ENCODE data around the gene PFN1. TPM values are rescaled to one million over a fixed set of nuclear protein-coding genes. Genes with fewer than 3 reads are reported as not detected.
A peak's percentile ranks its signal among the peaks of the same experiment; 100 is the strongest.

PFN1 gene
- total and polyA plus RNA-seq, 9 of the 15 experiments (the other 6 are each of a cell fraction or from before 2014, with no cell fraction given), result 60.5 to 1,479 (median 456) TPM

- TF ChIP-seq MYC (IDR thresholded peaks at IDR 0.05; ENCODE audit: low read depth, low read length), result no peak
- TF ChIP-seq MYC (CRISPR knock-in tag; IDR thresholded peaks at IDR 0.05; ENCODE audit: borderline replicate concordance, low read depth), result no peak
- TF ChIP-seq E2F3 (CRISPR knock-in tag; IDR thresholded peaks at IDR 0.05), result no peak
- no peak for TF ChIP-seq ELF2 (CRISPR knock-in tag; IDR thresholded peaks at IDR 0.05)
- TF ChIP-seq ZNF143 (CRISPR knock-in tag; IDR thresholded peaks at IDR 0.05), result no peak
- TF ChIP-seq PURB (CRISPR knock-in tag; IDR thresholded peaks at IDR 0.05; ENCODE audit: low read depth), result no peak
- TF ChIP-seq, protein P1, sequence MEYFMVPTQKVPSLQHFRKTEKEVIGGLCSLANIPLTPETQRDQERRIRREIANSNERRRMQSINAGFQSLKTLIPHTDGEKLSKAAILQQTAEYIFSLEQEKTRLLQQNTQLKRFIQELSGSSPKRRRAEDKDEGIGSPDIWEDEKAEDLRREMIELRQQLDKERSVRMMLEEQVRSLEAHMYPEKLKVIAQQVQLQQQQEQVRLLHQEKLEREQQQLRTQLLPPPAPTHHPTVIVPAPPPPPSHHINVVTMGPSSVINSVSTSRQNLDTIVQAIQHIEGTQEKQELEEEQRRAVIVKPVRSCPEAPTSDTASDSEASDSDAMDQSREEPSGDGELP (CRISPR knock-in tag; IDR thresholded peaks at IDR 0.05; ENCODE audit: borderline replicate concordance), result peak; percentile 96
- TF ChIP-seq ZNF778 (CRISPR knock-in tag; IDR thresholded peaks at IDR 0.05), result no peak
- TF ChIP-seq TEAD1 (CRISPR knock-in tag; IDR thresholded peaks at IDR 0.05), result 0 out of 4 replicates have a peak, but pooled peaks of 1 of the 2 experiments have one; percentile 35
- no peak for TF ChIP-seq KLF16 (IDR thresholded peaks at IDR 0.05)
- TF ChIP-seq TBP (optimal IDR thresholded peaks at IDR 0.05; ENCODE audit: low read depth, low read length), result no peak
- no peak for TF ChIP-seq ZNF766 (CRISPR knock-in tag; conservative IDR thresholded peaks at IDR 0.05)
- TF ChIP-seq HDAC8 (tag; IDR thresholded peaks at IDR 0.05), result no peak
- no peak for TF ChIP-seq HCFC1 (IDR thresholded peaks at IDR 0.05; ENCODE audit: low read depth, low read length)
- no peak for TF ChIP-seq MNT (conservative IDR thresholded peaks at IDR 0.05)
- TF ChIP-seq SRSF3 (IDR thresholded peaks at IDR 0.05; ENCODE audit: insufficient read depth, low read length), result no peak
- TF ChIP-seq RHOXF2B (CRISPR knock-in tag; conservative IDR thresholded peaks at IDR 0.05), result no peak
- TF ChIP-seq CHD2 (IDR thresholded peaks at IDR 0.05; ENCODE audit: low read depth, low read length), result no peak
- TF ChIP-seq SRSF9 (IDR thresholded peaks at IDR 0.05; ENCODE audit: borderline replicate concordance, low read depth, low read length), result no peak
- no peak for TF ChIP-seq ATF1 (CRISPR knock-in tag; IDR thresholded peaks at IDR 0.05)
- TF ChIP-seq ATF1 (tag; IDR thresholded peaks at IDR 0.05), result no peak
- 0 out of 2 replicates have a peak, but pooled peaks have one; percentile 52 for TF ChIP-seq TOE1 (IDR thresholded peaks at IDR 0.05; ENCODE audit: borderline replicate concordance)
- TF ChIP-seq TOE1 (CRISPR knock-in tag; IDR thresholded peaks at IDR 0.05; ENCODE audit: borderline replicate concordance, low read depth), result no peak
- TF ChIP-seq ZBTB43 (CRISPR knock-in tag; IDR thresholded peaks at IDR 0.05), result no peak
- TF ChIP-seq TCF7L2 (IDR thresholded peaks at IDR 0.05; ENCODE audit: low read depth, low read length), result no peak
These were observed 39.4 kb downstream of the PFN1 start (continued) for GRCh38 chr17:4908711-4909496.
